ENCODE measurements around the gene ERC2.

DNA sequence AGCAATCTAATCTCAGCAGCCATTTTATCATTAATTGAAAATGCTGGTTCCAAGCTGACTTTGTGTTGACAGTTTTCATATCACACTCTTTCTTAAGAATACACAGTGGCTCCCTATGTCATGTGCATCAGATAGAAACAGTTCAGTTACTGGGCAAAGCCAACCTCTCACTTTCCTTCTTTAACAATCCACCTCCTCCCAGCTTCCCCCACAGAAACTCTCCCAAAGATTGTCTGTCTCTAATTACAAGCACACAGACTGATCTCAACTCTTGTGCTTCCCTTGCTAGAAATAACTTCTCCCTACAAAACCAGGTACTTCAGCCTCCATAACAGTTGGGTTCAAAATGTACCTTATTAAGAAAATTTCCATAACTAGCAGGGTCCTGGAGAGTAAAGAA, 752.2 kb downstream of the ERC2 start:
- TF ChIP-seq, protein P1, sequence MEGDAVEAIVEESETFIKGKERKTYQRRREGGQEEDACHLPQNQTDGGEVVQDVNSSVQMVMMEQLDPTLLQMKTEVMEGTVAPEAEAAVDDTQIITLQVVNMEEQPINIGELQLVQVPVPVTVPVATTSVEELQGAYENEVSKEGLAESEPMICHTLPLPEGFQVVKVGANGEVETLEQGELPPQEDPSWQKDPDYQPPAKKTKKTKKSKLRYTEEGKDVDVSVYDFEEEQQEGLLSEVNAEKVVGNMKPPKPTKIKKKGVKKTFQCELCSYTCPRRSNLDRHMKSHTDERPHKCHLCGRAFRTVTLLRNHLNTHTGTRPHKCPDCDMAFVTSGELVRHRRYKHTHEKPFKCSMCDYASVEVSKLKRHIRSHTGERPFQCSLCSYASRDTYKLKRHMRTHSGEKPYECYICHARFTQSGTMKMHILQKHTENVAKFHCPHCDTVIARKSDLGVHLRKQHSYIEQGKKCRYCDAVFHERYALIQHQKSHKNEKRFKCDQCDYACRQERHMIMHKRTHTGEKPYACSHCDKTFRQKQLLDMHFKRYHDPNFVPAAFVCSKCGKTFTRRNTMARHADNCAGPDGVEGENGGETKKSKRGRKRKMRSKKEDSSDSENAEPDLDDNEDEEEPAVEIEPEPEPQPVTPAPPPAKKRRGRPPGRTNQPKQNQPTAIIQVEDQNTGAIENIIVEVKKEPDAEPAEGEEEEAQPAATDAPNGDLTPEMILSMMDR (IDR thresholded peaks at IDR 0.05), result no peak
- no peak for TF ChIP-seq ZFX (IDR thresholded peaks at IDR 0.05; ENCODE audit: borderline replicate concordance)

Measured in 22Rv1 (cell line).